Upper lobe of left lung (tissue), 4 donors: ENCODE data around the gene MGAT4B.

Experiments
- EP300 ChIP-seq, 4 donors: sonication (generic); formaldehyde crosslinking; IDR thresholded peaks; one replicate each; pipeline ENCODE4 v1.5.1; 2017; ENCODE audit warnings: antibody characterized with exemption in 4 of 4, control low read depth in 2 of 4
- POLR2AphosphoS5 ChIP-seq, 2 donors: sonication (generic); formaldehyde crosslinking; IDR thresholded peaks; one replicate each; pipeline ENCODE4 v1.5.1; 2017; ENCODE audit warnings: antibody characterized with exemption in 2 of 2
- TF ChIP-seq, protein P1 (sequence below), 6 experiments: fragments of 450-650 bp in 4 of 6; fragments of 200-600 bp in 2 of 6; sonication (generic) in 2 of 6; IDR thresholded peaks; one replicate each; pipeline ENCODE4 v1.5.1; 2016 to 2019; ENCODE audit warnings: antibody characterized with exemption in 6 of 6

DNA sequence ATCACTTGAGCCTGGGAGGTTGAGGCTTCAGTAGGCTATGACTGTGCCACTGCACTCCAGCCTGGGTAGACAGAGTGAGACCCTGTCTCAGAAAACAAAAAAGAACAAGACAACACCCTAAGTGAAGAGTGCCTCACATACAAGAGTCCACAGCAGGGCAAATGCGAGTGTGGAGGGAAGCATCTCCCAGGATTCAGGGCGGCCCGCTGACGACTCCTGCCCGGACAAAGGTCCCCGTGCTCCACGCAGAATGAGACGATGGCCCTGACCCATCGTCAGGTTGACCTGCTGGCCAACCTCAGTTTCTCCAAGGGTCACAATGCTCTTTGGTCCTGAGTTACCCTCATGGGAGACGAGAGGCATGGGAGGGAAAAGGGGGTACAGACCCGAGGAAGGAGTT is 33.7 kb upstream of the MGAT4B start:
- TF ChIP-seq EP300 (IDR thresholded peaks at IDR 0.05) (no peak), POLR2AphosphoS5 (IDR thresholded peaks at IDR 0.05) (no peak)
- TF ChIP-seq, protein P1, sequence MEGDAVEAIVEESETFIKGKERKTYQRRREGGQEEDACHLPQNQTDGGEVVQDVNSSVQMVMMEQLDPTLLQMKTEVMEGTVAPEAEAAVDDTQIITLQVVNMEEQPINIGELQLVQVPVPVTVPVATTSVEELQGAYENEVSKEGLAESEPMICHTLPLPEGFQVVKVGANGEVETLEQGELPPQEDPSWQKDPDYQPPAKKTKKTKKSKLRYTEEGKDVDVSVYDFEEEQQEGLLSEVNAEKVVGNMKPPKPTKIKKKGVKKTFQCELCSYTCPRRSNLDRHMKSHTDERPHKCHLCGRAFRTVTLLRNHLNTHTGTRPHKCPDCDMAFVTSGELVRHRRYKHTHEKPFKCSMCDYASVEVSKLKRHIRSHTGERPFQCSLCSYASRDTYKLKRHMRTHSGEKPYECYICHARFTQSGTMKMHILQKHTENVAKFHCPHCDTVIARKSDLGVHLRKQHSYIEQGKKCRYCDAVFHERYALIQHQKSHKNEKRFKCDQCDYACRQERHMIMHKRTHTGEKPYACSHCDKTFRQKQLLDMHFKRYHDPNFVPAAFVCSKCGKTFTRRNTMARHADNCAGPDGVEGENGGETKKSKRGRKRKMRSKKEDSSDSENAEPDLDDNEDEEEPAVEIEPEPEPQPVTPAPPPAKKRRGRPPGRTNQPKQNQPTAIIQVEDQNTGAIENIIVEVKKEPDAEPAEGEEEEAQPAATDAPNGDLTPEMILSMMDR (IDR thresholded peaks at IDR 0.05): no peak
